Activated CD8-positive, alpha-beta memory T cell treated with anti-CD3 and anti-CD28 coated beads for 24 hours (primary cell): ENCODE data around the gene ADIG.

Source experiments
- DNase-seq: peaks from one replicate; pipeline ENCODE4 v3.0.0-alpha.2; 2020

The ADIG gene

DNA sequence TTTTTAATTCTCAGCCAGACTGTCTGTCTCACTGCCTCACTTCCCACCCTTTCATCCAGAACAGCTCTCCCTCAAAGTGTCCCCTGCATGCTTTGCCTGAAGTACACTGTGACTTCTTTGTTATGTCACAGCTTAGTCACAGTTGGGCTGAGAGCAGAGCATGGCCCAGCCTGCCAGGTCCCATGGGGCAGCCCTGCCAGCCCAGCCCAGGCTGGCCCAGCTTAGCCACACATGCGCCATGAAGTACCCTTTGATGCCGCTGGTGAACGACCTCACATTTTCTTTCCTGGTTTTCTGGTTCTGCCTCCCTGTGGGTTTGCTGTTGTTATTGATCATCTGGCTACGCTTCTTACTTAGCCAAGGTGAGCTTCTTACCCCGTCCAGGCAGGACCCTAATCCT lies at the start of gene ADIG:
TSS of gene ADIG (plus strand) at position 185 of the 400 bp plus-strand sequence. CDS start at position 239, 54 bp downstream.
- no peak for DNase-seq

DNA sequence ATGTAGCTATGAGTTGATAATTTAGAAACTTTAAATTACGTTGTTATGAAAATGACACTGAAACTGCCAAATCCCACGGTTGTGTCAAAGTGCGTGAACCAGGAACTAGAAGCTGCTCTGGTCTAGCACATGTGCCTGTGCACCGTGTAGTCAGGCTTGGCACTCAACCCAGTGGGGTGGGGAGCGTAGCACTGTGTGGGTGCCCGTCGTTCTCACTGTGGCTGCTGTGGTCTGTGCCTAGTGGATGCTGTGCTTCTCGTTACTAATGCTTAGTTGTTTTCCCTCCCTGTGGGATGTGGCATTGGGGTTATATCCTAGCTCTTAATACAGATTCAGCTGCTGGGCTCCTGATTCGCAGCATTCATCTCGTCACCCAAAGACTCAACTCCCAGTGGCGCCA lies 46.2 kb upstream of the ADIG start:
- no peak for DNase-seq

DNA sequence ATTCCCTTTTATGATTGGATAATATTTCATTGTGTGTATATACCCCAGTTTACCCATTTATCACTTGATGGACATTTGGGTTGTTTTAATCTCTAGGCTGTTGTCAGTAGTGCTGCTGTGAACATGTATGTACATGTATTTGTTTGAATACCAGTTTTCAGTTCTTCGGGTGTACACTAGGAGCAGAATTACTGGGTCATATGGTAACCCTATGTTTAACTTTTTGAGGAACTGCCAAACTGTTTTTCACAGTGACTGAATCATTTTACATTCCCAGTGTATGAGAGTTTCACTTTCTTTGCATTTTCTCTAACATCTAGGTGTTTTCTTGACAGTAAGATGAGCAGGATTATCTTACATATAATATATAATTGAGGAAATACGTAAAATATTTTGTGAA lies 44.7 kb upstream of the ADIG start:
- DNase-seq = no peak

DNA sequence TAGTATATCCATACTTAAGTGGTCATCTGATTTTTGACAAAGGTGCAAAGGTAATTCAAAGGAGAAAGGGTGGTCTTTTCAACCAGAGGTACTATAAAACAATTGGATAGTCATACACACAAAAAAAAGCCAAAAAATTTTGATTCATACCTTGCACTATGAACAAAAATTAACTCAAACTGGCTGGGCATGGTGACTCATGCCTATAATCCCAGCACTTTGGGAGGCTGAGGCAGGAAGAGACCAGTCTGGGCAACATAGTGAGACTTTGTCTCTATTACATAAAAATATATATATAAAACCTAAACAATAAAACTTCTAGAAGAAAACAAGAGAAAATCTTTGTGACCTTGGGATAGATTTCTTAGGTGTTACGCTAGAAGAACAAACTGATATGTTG lies 43.8 kb upstream of the ADIG start:
- no peak for DNase-seq

DNA sequence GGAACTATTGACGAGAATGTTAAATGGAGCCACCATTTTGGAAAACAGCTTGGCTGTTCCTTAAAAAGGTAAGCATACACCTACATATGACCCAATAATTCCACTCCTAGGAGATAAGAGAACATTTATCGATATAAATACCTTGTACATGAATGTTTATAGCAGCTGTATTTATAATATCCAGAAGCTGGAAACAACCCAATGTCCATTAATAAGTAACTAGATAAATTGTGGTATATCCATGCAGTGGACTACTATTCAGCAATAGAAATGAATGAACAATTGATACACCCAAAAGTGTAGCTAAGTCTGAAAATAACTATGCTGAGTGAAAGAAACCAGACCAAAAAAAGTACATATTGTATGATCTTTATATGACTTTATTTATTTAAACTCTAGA lies 42.2 kb upstream of the ADIG start:
- DNase-seq = no peak

DNA sequence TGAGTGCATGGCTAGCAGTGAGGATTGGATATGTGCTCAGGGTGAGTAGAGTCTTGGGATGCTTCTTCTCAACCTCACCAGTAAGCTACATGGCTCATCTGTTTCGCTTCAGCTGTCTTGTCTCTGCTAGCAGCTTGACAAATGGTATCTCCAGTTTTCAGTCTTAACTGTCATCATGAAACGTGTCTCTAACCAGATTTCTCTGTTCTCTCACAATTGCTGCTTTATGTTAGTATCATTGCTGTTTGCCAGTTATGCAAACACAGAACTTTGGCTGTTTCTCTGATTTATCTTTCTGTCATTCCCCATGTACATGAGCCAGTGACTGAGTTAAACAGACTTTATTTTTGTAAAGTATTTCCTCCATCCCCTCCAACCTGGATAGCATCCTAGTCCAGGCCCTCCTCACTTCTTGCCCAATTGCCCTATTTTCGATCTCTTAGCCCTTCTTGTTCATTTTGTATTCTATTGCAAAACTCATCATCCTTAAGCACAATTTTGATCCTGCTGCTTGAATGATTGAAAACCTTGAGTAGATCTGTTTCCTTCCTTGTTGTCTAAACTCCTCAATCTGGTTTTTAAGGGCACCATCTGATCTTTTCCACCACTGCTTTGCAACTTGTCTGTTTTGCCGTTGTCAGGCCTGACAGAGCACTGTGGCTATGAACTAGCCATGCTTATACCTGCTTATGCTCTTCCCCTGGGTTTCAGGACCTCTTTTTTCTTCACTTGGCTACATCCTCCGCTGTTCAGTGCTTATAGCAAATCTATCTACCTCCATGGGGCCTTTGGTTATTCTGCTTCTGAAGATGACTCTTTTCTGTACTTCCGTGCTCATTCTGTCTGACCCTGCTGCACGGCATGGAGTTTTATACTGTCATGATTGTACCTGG lies 37.7 kb upstream of the ADIG start:
- no peak for DNase-seq

DNA sequence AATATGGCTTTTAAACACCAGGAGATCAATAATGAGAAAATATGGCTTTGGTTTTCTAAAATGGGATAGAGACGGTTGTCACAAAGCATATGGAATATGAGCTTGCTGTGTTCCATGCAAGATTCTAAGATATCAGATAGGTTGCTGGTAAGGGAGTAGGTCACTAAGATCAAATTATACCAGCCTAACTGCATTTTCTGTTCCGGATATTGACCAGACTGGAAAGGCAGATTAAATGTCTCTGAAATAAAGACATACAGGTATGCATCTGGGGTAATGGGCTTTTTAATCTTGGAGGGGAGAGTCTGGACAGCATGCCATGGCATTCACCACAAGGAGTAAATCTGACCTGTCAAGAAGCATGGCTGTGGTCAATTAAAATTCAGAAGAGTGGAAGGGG lies 35.2 kb upstream of the ADIG start:
- no peak for DNase-seq

DNA sequence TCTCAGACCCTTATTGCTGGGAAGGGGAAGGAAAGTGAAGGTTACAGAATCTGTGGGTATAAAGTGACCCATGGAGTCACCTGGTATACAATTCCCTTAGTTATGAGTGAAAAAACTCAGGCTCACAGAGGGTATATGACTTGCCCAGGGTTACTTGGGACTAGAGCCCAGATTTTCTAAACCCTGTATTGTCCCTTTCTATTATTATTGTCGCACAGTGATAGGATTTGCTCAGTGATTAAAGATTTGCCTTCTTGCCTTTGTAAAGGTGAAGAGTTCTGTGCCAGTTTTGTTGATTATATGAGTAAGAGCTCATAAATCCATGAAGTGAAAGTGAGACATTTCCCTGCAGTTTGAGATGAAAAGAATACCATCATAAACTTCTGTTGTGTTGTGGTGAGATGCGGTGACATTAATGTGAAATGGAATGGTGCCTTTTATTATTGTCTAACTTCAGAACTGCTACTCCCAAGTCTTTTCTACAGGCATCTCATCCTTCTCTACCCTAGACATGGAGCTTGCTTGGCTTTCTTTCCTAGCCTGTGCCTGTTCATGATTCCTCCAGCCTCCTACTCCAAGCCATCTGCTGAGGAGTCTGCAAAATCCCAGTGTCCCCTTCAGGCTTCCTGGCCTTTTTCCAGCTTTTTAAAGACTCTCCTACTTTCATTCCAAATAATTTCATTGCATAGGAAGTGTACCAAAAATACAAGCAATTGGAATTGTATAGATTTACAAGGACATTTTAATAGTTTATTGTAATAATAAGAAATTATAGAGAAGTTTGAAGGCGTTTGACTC lies 33.5 kb upstream of the ADIG start:
- no peak for DNase-seq

DNA sequence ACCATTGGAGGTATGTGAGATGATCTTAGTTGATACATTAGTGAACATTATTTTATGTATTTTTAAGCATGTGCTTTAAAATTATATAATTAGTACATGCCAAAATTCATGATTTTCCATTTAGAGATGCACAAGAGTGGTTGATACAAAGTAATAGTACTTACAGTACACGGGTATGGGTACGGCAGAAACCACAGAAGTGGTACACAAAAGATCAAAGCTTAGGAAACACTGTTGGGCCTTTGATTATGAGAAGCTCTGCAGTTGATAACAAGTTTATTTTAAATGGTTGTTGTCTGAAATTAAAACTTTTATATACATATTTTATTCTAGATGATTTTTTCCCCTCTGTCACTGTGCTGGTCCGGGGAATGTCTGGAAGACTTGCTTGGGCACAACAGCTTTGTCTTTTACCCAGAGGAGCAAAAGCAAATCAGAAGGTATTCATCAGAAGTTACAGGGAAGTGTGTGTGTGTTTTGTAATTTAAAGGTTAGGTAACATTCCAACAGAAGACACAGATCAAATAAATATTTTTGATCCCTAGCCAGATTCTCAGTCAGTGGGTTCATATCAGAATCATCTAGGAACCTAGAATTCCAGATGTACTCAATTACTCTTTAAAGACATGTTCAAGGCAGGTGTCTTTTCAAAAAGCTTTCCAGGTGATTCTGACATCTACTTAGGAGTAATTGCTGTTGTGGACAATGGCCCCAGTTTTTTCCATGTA lies 32.5 kb upstream of the ADIG start:
- DNase-seq = no peak

DNA sequence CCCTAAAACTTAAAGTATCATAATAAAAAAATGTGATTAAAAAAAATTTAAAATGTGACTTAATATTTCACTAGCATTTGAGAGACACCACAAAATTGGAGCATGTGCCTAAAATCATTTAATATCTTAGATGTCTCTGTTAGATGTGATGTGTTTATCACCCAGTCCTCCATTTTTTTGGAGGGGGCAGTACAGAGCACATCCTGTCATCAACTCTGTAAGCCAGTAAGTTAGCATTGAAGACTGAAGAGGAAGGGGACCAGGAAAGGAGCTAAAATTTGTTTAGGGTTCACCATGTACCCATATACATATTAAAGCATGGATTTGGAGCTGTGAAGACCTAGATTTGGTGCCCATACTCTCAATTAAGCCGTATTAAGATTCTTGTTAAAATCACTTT lies 30.7 kb upstream of the ADIG start:
- DNase-seq = no peak

DNA sequence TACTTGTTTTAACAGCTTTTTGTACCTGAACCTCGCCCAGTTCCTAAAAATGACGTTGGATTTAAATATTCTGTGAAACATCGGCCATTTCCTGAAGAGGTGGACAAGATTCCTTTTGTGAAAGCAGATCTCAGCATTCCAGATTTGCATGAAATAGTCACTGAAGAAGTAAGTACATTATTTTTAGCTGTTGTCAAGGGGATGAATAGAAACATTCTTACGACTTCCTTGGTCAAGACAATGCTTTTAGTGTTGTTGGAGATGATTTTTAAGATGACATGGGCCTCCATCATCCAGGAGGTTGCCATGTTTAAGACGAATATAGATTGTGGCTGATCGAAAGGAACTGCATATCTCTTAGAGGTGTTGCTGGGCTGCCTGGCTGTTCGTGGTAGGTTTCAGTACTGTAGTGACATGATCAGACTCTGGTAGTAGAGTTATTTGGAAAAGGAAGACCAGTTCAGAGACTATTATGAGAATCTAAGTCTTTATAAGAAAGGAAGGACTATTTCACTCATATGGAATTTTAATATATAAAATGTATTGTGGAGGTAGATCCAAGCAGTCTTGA lies 29.9 kb upstream of the ADIG start:
- no peak for DNase-seq

DNA sequence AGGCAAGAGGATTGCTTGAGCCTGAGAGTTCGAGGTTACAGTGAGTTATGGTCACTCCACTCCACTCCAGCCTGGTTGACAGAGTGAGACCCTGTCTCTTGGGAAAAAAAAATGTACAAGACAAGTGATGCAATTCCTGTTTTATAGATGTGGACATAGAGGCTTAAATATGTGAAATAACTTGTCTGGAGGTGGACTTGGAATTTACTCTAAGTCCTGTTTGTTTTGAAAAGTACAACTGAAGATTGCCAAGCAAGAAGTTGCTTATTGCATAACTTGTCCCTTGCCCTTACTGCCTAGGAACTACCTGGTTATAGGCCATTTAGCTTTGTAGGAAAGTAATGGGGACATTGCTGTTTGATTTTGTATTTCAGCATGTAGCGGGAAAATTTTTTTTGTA lies 26.0 kb upstream of the ADIG start:
- no peak for DNase-seq

DNA sequence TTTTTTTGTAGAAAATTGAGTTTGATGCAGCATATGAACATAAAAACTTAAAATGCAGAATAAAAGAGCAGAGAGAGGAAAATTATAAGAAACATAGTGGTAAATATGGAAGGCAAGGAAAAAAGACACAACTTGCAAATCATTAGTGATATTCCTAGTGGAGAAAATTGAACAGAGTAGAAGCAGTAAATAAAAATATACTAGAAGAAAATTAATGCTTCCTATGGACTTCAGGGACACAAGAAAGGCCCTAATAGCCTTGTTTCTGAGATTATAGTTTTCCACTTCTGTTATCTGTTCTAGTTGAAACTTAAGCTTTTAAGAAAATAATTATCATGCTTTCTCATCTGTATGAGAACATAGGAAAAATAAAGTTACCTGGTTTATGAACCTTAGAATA lies 25.6 kb upstream of the ADIG start:
- DNase-seq = no peak

DNA sequence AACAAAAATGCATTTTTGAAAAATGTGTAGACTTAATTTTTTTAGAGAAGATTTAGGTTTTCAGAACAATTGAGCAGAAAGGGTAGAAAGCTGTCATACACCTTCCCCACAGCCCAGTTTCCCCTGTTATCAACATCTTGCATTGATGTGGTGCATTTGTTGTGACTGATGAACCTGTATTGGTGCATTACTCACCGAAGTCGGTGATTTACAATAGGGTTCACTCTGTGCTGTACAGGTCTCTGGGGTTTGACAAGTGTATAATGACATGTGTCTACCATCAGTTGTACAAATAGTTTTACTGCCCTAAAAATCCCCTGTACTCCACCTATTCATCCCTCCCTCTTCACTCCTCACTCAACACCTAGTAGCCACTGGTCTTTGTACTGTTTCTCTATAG lies 23.8 kb upstream of the ADIG start:
- no peak for DNase-seq

DNA sequence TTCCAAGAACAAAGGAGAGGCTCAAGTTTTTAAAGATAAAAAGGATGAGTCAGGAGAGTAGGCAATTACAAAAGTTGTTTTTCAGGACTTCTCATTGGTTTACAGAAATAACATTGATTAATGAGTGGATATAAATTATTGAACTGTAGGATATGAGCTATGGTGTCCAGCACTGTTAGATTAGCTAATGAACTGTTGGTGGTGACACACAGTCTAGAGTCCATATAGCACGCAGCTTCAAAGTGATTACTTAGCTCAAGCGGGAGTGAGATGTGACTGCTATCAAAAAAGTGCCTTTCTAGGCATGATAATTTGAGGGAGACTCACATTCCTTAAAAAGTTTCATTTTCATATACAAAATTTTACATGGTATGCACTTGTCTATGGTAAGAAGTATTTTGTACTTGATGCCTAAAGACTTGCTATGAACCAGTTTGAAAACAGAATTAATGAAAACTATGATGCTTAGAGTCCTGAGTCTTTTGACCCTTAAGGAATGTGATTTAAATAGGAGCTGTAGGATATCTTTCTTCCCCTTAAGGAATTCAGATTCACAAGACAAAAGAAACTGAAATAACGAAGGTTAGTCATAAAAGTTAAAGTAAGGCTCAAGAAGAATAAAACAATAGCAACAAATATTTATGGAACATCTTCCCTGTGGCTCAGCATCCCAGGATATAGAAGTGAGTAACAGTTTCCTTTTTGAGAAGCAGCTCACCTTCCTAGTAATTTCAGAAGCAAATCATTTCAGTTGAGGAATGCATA lies 22.2 kb upstream of the ADIG start:
- no peak for DNase-seq

DNA sequence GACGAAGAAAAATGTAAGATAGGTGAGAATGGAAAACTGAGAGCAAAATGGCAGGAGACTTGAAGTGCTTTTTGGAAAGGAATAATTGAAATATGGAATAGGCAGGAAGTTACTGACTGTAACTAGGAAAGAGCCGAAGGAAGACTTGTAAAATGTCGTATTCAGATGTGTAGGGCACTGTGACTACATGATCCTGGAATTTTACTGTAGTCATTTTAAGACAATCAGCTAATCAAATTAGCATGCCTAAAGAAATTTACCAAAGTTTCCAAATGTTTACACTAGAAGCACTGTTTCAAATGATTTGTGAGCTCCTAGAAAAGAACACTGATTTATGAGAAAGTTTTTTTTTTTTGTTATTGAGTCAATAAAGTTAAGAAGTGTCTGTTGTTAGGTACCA lies 21.2 kb upstream of the ADIG start:
- no peak for DNase-seq

DNA sequence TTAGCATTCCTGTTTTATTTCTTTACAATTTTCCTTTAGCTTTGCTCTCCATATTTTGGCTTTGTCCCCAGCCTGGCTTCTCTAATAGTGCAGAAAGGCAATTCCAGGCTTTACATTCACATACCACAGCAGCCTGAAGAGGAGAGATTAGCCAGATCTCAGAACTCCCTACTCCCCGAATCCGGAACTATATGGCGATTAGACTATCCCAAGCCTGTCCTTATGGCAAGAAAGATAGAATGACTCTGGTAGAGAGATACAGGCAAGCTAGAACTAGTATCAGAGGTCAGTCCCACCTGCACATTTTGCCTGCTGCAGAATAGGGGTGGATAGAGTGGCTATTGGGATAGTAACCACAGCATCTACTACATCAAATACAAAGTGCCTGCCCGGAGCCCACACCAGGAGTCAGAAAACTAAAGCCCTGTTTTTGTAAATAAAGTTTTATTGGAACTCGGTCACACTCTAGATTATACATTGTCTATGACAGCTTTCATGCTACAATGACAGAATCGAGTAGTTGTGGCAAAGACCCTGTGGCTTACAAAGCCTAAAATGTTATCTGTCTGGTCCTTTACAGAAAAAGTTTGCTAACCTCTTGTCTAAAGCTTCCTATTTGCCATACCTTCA lies 17.1 kb upstream of the ADIG start:
- DNase-seq = no peak

DNA sequence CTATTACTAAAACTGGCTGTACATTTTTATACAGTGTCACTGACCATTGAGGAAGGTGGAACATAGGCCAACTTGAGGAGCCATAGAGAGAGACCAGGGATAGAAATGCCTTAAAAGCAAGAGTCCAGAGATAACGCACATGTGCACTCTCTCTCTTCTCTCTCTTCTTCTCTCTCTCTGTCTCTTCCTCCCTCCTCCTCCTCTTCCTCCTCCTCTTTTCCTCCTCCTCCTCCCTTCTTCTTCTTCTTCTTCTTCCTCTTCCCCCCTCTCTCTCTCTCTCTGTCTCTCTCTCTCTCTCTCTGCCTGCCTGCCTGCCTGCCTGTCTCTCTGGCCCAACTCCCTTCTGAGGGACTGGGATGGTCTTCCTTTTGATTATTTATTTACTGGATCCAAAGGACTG lies 16.3 kb upstream of the ADIG start:
- no peak for DNase-seq

DNA sequence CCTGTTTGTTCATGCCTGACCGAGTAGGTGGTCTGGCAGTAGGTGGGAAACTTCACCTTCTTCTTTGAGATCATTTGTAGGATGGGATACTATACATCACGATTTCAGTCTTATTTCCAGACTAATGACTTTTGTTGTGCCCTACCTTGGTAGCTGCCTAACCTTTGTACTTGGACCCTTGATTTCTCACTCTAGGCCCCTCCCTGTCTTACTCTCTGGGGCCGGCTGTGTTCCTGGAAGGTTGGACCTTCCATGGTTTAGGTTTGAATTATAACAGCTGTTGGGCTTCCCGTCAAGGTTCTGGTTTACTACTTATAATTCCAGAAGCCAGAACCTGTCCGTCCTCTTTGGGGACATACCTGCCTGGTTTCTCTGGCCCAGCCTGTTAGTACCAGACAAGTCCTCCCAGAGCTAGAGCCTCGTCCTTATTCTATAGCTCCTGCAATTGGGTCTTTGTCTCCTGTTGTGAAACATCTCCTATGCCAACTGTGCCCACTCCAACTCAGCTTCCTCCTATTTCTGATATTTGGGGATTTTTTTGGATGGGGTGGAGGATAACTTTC lies 14.9 kb upstream of the ADIG start:
- DNase-seq = no peak

DNA sequence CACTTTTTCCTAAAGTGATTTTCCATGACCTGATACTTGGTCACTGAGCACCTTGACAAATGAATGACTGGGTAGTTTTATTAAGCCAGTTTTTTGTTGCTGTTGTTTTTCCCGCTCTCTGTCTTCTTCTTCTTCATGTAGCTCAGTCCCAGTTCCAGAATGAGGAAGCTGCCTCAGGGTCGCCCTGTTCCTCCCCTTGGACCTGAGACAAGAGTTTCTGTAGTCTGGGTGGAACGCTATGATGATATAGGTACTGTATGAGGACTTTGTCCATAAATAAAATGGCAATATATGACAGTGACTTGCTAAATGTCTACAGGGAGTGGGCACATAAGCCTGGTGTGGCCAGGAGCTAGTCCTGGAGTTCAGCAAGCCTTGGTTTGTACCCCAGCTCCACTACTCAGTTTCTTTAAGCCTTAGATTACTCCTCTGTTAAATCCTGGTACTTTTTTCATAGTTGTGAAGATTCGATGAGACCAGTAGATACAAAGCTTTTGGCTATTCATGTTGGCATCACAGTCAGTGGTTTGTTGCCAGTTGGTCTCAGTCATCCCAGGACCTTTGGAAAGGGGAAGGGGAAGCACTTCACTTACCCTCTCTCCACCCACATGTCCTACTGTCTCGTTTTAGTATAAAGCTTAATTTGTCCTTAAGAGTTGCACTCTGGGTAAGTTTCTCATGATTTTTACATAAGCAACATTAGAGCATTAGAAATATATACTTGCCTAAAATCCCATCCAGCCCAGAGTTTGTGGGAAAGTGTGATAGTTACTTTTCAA lies 11.1 kb upstream of the ADIG start:
- DNase-seq = no peak

DNA sequence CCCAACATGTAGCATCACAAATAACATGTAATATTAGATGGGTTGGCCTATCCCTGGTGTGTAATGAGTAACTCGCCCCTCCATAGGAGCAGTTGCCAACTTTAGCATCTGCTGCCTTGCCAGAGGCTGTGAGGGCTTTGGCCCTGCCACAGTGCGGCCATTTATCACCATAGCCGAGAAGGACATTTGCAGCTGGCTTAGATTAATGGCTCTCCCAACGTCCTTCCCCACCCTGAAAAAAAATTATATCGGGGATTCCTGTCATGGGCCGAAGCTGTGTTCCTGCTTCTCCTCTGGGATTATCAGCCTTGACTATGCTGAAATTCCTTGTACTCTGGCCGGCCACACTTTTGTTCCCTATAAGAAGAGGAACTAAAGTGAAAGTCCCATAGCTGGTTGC lies 7.6 kb upstream of the ADIG start:
- no peak for DNase-seq
